ENCODE results near the gene LSAMP. TPM values are rescaled to one million over a fixed set of nuclear protein-coding genes. Genes with fewer than 3 reads are reported as not detected.

Gene LSAMP
- total RNA-seq, 1 experiment from 2014 or later: 0.90 TPM

GRCh38 chr3:116342499-116342898 is 102.8 kb downstream of the LSAMP start:
- Histone ChIP-seq H3K18ac (ENCODE audit: insufficient read length, low read depth, low read length) (no peak overlapping the region), H4K91ac (ENCODE audit: insufficient read length, low read depth, low read length) (no peak overlapping the region), H3K9me3 (ENCODE audit: control insufficient read depth, low read depth, low read length) (no peaks in the 10 kb centered on the region), H3K23ac (ENCODE audit: insufficient read length, low read depth, low read length) (no peak overlapping the region), H3K56ac (ENCODE audit: insufficient read length, low read depth, low read length) (no peak overlapping the region), H2BK120ac (ENCODE audit: low read depth, low read length, poor library complexity, severe bottlenecking) (no peak overlapping the region), H2BK20ac (ENCODE audit: low read depth, low read length, poor library complexity, severe bottlenecking) (no peak overlapping the region), H3K79me2 (ENCODE audit: insufficient read depth, low read length) (no peaks in the 10 kb centered on the region), H3K9ac (ENCODE audit: extremely low read depth, insufficient read length, low read length) (no peak overlapping the region), H2AK5ac (ENCODE audit: insufficient read length, low read length) (no peak overlapping the region), H2BK5ac (ENCODE audit: insufficient read length, low read length) (no peak overlapping the region), H3K27ac (ENCODE audit: insufficient read length, low read depth, low read length) (no peak overlapping the region), H2BK15ac (ENCODE audit: low read depth, low read length) (no peak overlapping the region), H3K4ac (ENCODE audit: low read depth, low read length) (no peak overlapping the region), H2BK12ac (ENCODE audit: insufficient read length, low read depth, low read length) (no peak overlapping the region), H3K27me3 (ENCODE audit: insufficient read depth, low read length) (no peaks in the 10 kb centered on the region), H4K8ac (replicated peaks; ENCODE audit: insufficient read length, low read depth, low read length) (no peak overlapping the region), H4K20me1 (ENCODE audit: control insufficient read depth, insufficient read depth, insufficient read length) (no peaks in the 10 kb centered on the region), H3K23me2 (ENCODE audit: insufficient read length, low read depth, low read length, poor library complexity, severe bottlenecking) (no peaks in the 10 kb centered on the region), H3T11ph (ENCODE audit: low read length) (no peak overlapping the region), H3K79me1 (ENCODE audit: insufficient read depth, low read depth, low read length, poor library complexity, severe bottlenecking) (no peaks in the 10 kb centered on the region), H4K5ac (ENCODE audit: insufficient read length, low read depth, low read length) (no peak overlapping the region), H2AFZ (ENCODE audit: low read length) (no peak overlapping the region), H3K14ac (ENCODE audit: insufficient read depth, low read length) (no peak overlapping the region), H3K4me2 (ENCODE audit: insufficient read depth, insufficient read length, low read length) (no peak overlapping the region), H3K4me1 (ENCODE audit: insufficient read depth, low read length) (peaks cover 2% of the 10 kb centered on the region; the same call in 1 of the 2 replicates)
- TF ChIP-seq CTCF (conservative IDR thresholded peaks at IDR 0.05): no peak
- H3K4me3 Mint-ChIP-seq: no peak overlapping the region
- no peak overlapping the region for H3K27ac Mint-ChIP-seq
- no peaks in the 10 kb centered on the region for H3K9me3 Mint-ChIP-seq
- H3K27me3 Mint-ChIP-seq (ENCODE audit: low read depth): no peaks in the 10 kb centered on the region
- H3K4me1 Mint-ChIP-seq: peaks cover 41% of the 10 kb centered on the region in 2 experiments
- DNase-seq: no peak
- no peaks in the 10 kb centered on the region for H3K36me3 Mint-ChIP-seq (ENCODE audit: insufficient read depth in 1 of 3, low read depth in 3 of 3)
- WGBS (ENCODE audit: extremely low coverage, insufficient read length, low lambda C conversion rate): no CpG with 5 or more reads among the region's 2 CpGs
